Purkinje cell (primary cell): ENCODE results near the gene GCC1. TPM values are rescaled to one million over a fixed set of nuclear protein-coding genes. Genes with fewer than 3 reads are reported as not detected.

Experiments
- polyA plus RNA-seq: library from polyadenylated mRNA; unstranded; fragments of >200 nt; fragmentation: Nextera tagmentation; gene quantifications from 2 replicates; pipeline ENCODE4 v1.2.1, GENCODE V29; 2014

The GCC1 gene
- 1.2 and 1.7 TPM in 2 replicates for polyA plus RNA-seq

GRCh38 chr7:127585044-127585953 lies at the start of gene GCC1:
Gene GCC1 (minus strand): TSS chr7:127585596. CDS start chr7:127585182, 414 bp downstream.

GRCh38 chr7:127618042-127618441 lies 32.6 kb upstream of the GCC1 start, which contains the start of gene PAX4:
Gene PAX4 (minus strand): TSS chr7:127618142. CDS start chr7:127615928, 2,214 bp downstream.

DNA sequence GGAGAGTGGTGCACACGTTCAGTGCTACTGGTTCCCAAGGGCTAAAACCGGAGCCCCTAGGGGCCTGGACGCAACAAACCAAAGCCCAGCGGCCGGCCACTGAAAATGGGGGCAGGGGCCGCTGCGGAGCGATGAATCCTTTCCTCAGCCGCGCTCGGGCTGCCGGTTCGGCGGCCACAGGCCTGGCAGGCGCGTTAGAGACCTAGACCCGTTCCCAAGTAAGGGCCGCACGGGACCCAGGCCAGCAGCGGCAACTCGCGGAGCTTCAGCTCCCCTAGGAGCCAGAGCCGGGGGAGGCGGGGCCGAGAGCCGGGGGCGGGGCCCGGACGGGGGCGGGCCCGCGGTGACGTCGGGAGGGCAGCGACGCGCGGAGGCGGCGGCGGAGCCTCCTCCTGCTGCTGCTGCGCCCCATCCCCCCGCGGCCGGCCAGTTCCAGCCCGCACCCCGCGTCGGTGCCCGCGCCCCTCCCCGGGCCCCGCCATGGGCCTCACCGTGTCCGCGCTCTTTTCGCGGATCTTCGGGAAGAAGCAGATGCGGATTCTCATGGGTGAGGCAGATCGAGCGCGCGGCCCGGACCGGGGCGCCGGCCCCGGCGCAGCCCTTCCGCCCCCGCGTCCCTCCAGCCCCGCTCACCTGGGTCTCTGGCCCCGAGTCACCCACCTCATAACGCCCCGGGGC lies 2.8 kb upstream of the GCC1 start, which contains the start of gene ARF5:
Gene ARF5, plus strand, starts transcription at position 393 of the 678 bp plus-strand sequence. Its CDS starts 88 bp downstream, at position 481.

Other genes with a start within 250 kb of the GCC1 start
- 11.5 and 16.7 TPM in 2 replicates for gene ZNF800, start 192.9 kb downstream of the GCC1 start, polyA plus RNA-seq
- 61.3 and 79.5 TPM in 2 replicates for gene ARF5, start 2.8 kb upstream of the GCC1 start, polyA plus RNA-seq
- not detected in 2 replicates for gene FSCN3, start 8.1 kb upstream of the GCC1 start, polyA plus RNA-seq
- gene PAX4, start 32.5 kb upstream of the GCC1 start, polyA plus RNA-seq: not detected in 2 replicates
- gene SND1, start 66.6 kb upstream of the GCC1 start, polyA plus RNA-seq: 26.5 and 29.2 TPM in 2 replicates